Activated CD4-positive, alpha-beta T cell treated with anti-CD3 and anti-CD28 coated beads, Interleukin-2, amount 50 U/mL, for 48 hours (primary cell): Measurements from ENCODE around the gene PPP6R2.
"Not testable (repeated sequence)": the region's sequence is repeated elsewhere in the genome, so short reads cannot be mapped to it uniquely, and the experiment has no call there.

Experiments used
- DNase-seq, 2 experiments: peaks; one replicate each; pipeline ENCODE4 v3.0.0-alpha.2; 2020

The PPP6R2 gene

DNA sequence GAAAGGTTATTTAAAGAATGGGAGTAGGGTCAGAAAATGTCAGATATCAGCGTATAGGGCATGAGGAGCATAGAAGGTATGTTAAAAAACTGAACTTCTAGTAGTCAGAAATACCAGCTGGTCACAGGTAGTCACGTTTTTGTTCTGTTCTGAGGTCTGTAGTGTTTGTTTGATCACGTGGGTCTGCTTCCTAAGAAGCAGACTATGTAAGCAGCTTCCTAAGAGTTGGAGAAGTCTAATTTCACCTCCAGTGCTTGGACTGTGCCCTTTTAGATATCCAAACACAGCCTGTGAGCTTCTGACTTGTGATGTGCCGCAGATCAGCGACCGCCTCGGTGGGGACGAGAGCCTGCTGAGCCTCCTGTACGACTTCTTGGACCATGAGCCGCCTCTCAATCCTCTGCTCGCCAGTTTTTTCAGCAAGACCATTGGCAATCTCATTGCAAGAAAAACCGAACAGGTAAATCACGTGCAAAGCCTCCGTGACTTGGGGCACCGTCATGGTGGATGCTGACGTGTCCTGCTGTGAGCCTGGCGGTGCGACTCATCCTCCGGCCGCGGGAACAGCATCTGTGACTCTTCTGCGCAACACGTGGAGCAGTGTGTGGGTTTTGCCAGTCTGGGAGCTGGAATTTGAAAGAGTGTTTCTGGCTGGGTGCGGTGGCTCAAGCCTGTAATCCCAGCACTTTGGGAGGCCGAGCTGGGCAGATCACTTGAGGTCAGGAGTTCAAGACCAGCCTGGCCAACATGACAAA, 63.5 kb downstream of the PPP6R2 start:
- DNase-seq: no peak

DNA sequence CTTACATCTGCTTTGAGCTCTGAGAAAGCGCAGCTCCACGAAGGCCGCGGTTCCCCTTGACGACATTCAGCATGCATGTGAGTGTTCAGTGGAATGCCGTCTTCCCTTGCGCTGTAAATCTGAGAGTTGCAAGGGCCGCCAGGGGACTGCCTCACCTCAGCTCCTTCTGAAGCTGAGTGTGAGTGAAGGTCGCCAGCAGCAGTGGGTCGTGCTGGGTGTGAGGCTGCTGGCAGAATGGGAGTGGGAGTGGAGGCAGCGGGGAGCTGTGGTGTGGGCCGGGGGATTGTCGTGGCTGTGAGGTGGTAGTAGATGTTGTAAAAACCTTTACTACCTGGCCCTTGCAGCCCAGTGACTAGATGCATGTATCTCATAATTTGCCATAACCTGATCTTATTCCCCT, 65.2 kb downstream of the PPP6R2 start:
- no peak for DNase-seq

DNA sequence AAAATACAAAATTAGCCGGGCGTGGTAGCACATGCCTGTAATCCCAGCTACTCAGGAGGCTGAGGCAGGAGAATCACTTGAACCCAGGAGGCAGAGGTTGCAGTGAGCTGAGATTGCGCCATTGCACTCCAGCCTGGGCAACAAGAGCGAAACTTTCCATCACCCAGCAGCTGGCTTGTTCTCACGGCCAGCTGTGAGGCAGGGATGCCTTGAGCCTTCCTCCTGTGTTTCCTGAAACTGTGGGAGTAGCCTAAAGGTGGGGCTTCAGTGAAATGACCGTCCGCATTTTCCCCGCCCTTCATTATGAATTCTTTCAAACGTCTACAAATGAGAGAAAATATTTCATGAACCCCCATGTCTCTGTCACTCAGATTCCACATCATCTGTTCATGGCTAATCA, 65.8 kb downstream of the PPP6R2 start:
- not testable (repeated sequence) for DNase-seq

DNA sequence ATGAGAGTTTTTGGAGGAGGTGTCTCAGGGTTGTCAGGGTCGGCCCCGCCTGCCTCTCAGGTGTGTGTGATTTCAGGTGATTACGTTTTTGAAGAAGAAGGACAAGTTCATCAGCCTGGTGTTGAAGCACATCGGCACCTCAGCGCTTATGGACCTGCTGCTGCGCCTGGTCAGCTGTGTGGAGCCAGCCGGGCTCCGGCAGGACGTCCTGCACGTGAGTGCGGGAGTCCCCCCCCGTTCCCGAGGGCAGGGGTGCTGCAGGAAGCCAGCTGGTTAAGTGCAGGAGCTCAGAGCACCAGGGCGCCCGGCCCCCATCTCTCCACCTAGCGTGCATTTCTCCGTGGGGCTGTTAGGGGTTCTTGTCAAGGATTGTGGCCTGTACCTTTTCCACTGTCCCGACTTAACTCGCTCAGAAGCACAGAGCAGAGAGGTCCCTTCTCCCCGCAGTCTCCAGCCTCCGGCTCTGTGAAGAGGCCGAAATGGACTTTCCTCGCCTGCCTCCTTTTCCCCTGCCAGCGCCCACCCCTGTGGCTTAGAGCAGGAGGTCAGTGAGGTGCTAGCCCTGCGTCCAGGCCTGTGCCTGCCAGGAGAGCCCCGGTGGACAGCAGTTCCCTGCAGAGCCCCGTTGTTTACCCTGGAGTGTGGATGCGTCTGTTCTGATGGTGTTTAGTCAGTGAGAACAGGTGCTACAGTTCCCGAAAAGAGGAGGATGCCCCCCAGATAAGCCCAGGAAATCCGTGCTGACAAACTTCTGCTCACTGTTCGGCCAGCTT, 71.5 kb downstream of the PPP6R2 start:
- DNase-seq: no peak

DNA sequence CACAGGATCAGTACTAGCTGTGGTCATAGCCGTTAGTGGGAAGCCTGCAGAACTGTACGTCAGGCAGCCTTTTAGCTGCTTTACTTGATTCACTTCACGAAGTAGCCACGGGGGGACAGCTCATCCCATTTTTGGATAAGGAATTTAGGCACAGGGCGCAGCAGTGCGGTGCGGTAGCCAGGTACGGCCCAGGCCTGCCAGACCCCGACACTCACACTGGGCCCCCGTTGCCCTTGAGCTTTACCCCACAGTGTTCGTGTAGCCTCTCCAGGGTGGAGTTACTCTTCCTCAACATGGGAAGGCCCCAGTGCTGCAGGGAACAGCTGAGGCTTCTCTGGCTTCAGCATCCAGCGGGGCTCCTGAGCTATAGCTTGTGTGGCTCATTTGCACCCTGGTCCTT, 72.3 kb downstream of the PPP6R2 start:
- no peak for DNase-seq

DNA sequence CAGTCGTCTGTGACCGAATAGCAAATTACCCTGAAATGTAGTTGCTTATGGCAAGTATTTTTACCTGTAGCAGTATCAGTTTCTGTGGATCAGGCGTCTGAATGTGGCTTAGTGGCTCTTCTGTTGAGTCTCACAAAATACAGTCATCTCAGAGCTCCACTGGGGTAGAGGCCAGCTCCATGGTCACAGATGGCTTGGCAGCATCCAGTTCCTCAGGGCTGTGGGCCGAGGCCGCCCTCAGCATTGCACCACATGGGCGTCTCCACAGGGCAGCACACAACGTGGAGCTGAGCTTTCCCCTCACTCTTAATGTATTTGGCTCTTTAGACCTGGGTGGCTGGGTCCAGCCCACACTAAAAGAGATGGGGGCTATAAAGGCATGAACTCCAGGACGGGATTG, 73.9 kb downstream of the PPP6R2 start:
- DNase-seq: no peak

DNA sequence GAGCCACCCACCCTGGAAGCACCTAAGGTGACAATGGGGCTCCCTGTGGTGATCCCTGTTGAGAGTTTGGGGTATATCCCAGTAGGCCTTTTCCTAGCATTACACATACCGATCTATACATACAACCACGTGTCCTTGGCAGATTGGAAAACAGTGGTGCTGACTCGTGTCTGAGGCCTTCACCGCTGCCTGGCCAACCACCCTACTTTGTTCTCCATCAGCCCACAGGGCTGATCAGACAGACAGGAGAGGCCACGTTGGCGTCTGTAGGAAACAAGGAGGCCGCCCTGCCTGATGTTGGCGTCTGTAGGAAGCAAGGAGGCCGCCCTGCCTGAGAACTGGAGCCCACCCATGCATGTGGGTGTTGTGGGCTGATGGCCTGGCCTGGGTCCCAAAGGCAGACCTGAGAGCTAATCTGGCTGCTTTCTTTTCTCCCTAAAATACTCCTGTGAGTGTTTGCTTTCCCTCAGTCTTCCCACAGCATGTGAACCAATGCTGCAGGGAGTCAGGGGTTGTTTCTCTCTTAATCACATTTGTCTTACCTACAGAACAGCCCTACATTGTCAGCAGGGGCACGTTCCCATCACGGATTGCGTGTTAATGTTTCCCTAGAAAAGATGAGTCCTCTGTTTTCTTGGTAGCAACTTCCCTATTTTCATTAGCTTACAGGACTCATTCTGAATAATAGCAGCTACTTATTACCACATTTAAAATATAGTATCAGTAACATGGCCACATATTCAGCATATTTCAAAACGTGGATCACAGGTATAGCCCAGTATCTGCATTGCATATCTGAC, 74.5 kb downstream of the PPP6R2 start:
- DNase-seq: no peak

DNA sequence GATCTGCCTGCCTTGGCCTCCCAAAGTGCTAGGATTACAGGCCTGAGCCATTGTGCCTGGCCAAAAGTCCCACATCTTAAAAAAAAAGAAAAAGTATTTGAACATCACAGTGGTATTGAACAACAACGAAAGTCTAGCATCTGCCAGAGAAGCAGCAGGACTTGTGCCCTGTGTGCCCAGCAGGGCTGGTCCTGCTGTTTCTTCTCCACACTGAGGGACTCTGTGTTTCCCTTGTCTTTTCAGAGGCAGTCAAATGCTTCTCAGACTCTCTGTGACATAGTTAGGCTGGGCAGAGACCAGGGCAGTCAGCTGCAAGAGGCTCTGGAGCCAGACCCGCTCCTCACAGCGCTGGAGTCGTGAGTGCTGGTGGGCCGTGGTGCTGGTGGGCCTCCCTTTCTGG, 75.5 kb downstream of the PPP6R2 start:
- DNase-seq: no peak

DNA sequence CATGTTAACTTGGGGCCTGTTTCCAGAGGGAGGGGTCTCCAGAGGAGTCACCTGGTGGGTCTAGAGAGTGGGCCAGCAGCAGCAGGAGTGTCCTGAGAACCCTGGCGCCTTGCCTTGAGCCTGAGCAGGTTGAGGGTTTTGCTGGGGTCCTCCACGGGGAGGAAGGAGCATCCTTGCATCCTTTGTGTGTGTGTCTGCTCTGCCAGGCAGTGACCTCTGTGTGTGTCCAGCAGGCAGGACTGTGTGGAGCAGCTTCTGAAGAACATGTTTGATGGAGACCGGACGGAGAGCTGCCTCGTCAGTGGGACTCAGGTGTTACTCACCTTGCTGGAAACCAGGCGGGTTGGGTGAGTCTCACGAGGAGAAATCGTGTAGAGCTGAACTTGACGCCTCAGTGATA, 76.0 kb downstream of the PPP6R2 start:
- no peak for DNase-seq

DNA sequence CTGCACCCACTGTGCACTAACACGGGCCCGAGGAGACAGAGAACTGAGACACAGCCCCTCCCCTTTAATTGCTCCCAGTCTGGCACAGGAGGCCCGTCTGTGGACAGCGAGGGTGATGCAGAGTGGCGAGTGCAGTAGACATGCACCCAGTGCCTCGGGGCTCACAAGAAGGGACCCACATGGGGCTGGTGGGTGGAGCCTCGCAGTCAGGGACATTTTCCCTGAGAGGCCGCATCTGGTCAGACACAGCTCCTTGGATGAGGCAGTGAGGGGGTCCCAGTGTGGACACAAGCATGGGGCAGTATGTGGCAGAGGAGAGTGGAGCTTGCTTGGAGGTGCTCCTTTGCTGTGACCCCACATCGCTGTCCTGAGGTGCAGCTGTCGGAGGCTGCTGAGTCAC, 76.9 kb downstream of the PPP6R2 start:
- DNase-seq: no peak

DNA sequence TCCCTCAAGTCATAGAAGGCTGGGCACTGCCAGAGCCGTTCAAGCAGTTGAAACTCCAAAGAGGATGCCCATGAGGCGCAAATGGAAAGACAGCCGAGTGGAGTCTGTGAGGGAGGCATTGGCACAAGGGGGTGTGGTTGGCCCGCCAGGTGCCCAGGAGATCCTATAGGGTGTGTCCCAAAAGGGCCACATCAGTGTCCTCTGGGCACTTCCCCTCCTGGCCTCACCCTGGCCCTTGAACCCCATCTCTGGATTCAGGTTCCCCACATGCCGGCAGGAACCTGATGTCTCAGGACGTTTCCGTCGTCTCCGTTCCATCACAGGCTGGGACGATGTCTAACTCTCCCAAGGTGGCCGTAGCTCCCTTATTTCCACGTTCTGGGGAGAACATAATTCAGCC, 77.5 kb downstream of the PPP6R2 start:
- DNase-seq: no peak

DNA sequence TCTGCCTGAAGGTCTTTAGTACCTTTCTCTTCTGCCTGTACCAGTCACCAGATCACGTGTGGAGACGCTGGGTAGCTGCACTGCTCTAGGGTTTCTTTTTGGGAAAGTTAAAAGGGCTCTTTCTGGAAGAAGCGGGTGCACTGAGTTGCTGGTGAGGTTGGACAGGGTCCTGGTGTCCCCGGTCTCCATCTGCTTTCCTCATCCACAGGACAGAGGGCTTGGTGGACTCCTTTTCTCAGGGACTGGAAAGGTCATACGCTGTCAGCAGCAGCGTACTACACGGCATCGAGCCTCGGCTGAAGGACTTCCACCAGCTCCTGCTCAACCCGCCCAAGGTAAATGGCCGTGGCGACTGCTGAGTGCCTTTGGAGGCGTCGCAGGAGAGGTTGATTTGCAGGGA, 78.9 kb downstream of the PPP6R2 start:
- DNase-seq: no peak

DNA sequence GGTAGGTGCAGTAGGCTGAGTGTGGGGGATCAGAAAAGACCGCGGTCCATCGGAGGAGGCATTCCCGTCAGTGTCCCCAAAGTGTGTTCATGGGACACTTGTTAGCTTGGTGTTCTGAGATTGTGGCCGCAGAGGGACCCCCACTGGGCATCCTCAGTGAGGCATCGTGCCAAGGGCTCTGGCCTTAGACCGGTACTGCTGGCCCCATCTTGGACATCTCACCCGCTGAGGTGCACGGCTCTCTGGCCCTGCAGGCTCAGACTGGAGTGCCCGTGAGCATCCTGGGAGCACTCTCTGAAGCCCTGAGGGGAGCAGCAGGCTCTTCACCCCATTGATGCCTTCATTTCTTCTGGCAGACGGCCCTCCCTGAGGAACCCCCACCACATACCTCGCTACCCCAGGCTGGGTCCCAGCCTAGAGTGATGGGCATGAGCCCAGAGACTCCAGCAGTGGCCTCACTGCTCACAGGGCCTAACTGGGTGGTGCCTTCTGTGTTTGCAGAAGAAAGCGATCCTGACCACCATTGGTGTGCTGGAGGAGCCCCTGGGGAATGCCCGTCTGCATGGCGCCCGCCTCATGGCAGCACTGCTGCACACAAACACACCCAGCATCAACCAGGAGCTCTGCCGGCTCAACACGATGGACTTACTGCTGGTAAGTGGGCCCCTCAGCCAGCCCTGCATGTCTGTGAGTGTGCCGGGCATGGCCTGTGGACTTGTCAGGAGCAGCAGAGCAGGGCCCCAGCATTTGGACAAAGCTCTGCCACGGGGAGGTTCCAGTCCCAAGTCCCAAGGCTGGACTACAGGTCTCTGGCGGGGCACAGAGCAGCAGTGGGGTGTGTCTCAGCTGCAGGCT, 80.1 kb downstream of the PPP6R2 start:
- DNase-seq: no peak

DNA sequence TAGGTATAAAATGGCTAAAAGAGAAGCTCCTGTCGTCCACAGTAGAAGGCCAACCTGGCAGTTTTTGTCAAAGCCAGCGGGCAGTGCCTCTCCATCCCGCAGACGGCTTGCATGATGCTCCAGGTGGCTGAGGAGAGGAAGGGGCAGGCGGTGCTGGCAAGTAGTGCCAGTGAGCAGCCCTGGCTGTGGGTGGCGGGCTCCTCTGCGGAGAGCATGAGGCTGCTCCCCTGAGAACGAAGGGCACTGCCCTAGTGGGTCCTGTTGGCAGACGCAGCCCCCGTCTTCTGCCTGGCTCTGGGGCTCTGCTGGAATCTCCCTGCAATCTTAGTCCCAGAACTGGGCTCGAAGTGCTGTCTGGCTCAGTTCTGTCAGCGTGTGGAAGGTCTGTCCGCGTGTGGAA, 80.8 kb downstream of the PPP6R2 start:
- no peak for DNase-seq

DNA sequence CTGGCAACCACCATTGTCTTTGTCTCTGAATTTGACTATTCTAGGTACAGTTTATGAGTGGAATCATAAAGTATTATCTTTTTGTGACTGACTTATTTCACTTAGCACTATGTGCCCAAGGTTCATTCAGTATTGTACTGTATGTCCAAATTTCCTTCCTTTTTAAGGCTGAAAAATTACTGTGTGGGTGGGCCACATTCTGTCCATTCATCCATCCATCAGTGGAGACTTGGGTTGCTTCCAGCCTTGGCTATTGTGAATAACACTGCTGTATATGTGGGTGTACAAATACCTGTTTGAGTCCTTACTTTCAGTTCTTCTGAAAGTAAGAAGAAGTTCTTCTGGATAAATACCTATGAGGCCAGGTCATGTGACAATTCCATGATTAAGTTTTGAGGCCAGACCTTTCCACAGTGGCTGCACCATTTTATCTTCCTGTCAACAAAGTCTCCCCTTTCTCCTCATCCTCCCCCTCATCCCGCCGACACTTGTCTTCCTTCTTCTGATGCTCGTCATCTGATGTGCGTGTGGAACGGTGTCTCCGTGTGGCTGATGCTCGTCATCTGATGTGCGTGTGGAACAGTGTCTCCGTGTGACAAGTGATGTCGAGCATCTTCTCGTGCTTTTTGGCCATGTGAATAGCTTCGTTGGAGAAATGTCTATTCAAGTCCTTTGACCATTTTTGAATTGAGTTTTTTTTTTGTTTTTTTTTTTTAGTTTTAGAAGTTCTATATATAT, 82.2 kb downstream of the PPP6R2 start:
- no peak for DNase-seq

DNA sequence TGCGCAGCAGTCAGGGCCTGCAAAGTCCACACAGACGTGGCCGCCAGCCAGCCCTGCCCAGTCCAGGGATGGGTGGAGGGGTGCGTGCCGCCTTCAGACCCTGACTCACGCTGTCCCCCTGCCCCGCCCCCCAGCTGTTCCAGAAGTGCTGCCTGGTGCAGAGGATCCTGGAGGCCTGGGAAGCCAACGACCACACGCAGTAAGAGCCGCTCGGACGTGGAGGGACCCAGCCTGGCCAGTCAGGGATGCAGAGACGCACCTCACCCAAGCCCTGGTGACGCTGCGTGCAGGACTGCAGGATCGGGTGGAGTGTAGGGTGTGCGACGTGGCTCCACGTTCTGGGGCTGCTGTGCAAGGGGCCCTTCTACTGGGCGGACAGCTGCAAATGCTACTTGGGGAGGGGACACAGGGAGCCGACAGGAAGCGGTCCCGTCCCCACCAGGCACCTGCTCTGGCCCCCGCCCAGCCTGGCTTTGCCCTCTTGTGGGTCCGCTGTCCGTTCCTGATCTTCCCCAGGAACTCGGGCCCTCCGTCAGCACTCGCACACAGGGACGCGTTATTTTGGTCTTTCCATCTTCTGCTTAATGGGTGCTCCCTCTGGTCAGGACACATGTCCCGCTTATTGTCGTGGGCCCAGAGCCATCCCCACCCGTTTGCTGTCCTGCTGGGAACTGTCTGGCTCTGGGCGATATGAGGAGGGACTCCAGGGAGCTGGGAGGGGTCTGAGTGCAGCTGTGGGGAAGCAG, 89.2 kb downstream of the PPP6R2 start:
- DNase-seq: no peak

DNA sequence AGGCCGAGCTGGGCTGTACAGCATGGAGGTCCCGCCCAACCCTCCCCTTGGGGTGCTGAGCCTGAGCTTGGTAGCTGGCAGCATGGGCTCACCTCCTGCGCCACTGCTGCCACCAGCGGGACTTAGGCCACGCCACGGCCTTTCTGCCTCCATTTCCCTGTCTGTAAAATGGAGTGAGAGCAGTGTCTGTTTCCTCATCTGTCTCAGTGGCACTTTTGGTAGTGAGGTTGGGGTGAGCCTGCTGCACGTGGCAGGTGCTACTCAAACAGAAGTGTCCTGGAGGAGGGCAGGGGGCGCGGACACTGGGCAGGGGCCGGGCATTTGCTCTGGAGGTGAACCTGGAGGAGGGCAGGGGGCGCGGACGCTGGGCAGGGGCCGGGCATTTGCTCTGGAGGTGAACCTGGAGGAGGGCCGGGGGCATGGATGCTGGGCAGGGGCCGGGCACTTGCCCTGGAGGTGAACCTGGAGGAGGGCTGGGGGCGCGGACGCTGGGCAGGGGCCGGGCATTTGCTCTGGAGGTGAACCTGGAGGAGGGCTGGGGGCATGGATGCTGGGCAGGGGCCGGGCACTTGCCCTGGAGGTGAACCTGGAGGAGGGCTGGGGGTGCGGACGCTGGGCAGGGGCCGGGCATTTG, 89.9 kb downstream of the PPP6R2 start:
- not testable (repeated sequence) for DNase-seq

DNA sequence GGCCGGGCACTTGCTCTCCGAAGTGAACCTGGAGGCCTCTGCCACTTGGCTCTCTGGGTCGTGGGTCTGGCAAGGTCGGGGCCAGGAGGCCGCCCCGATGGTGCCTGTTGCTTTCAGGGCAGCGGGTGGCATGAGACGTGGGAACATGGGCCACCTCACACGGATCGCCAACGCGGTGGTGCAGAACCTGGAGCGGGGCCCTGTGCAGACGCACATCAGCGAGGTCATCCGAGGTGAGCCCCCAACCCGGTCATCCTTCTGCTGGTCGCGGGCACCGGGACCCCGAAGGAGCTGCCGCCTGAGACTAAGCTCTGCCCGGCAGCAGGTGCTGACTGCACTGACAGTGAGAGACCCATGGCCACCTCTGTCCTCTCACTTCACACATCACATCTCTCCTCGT, 91.7 kb downstream of the PPP6R2 start:
- DNase-seq: no peak

DNA sequence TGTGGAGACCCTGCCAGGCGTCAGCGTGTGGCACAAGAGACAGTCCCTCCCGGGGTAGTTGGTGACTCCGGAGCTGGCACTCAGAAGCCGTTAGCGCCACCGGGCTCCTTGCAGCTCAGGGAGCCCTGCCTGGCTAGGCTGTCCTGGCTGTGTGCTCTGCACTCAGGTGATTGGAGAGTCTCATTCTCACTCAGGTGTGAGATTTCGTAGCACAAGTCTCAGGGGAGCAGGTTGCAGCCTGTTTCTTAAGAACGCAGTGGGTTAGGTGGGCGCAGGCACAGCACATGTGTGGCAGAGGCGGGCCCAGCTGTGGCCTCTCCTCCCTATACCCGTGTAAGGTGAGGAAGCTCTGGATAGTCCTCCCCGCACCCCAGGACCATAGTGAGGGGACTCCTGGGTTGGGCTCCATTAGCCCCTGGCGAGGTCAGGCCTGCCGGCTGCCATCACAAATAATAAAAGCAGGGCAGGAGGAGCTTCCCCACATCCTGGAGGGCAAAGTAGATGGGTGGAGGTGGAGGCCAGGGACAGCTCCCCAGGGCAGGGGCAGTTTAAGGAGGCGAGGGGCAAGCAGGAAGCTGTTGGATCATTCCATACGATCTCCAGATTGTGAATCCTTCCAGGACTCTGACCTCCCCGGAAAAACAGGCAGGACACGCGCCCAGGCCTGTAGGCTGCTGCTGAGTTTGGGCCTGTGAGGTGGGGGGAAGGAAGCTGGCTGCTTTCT, 92.3 kb downstream of the PPP6R2 start:
- no peak for DNase-seq
